SK-N-SH (cell line): Measurements from ENCODE around the gene POSTN. TPM values are rescaled to one million over a fixed set of nuclear protein-coding genes. Genes with fewer than 3 reads are reported as not detected.

Source experiments
- CTCF ChIA-PET: fragments of 300-600, 350-600 bp; formaldehyde crosslinking; extraction: SDS; loops from one replicate; lab custom pipeline; 2021; lab: Yijun Ruan, JAX
- POLR2A ChIA-PET: fragments of 350-600 bp; sonication (Branson Sonifier 250); formaldehyde crosslinking; extraction: SDS; loops from one replicate; lab custom pipeline; 2020; ENCODE audit warnings: antibody characterized with exemption, inconsistent platforms; lab: Yijun Ruan, JAX
- DNase-seq: peaks from one replicate; pipeline ENCODE4 v3.0.0; 2012
- H2AFZ ChIP-seq: fragments of 200-600 bp; sonication (generic); 2 replicates; pipeline ENCODE4 v1.8.1; 2016; ENCODE audit warnings: antibody characterized with exemption, mild to moderate bottlenecking, low read depth
- H3F3A ChIP-seq: fragments of 200-600 bp; sonication (generic); replicated peaks from 2 replicates; pipeline ENCODE3; 2016; ENCODE audit warnings: antibody characterized with exemption, mild to moderate bottlenecking; ENCODE audit not compliant: insufficient read depth
- H3K27ac ChIP-seq, 2 experiments: fragments of 200-500 bp in 1 of 2; fragments of 200-600 bp in 1 of 2; sonication (Bioruptor generic) in 1 of 2; sonication (generic), shearing (Covaris generic) in 1 of 2; 2 replicates each; pipeline versions ENCODE4 v1.5.1 to v1.6.1; 2014 to 2016; ENCODE audit warnings: low read depth in 2 of 2, inconsistent platforms in 1 of 2, low read length in 1 of 2, mild to moderate bottlenecking in 1 of 2, mixed read lengths in 1 of 2
- H3K27me3 ChIP-seq: fragments of 200-600 bp; sonication (generic), shearing (Covaris generic); 2 replicates; pipeline ENCODE4 v1.6.1; 2016; ENCODE audit warnings: mixed run types; ENCODE audit not compliant: insufficient read depth
- H3K36me3 ChIP-seq, 2 experiments: fragments of 200-500 bp in 1 of 2; fragments of 200-600 bp in 1 of 2; sonication (Bioruptor generic) in 1 of 2; sonication (generic) in 1 of 2; replicated peaks in 1 of 2; 2 replicates each; pipeline versions ENCODE3 to v1.5.1; 2014 to 2016; ENCODE audit warnings: low read length in 1 of 2, mild to moderate bottlenecking in 1 of 2; ENCODE audit not compliant: insufficient read depth in 2 of 2, control insufficient read depth in 1 of 2
- H3K4me1 ChIP-seq, 2 experiments: fragments of 200-500 bp in 1 of 2; fragments of 200-600 bp in 1 of 2; sonication (Bioruptor generic) in 1 of 2; sonication (generic), shearing (Covaris generic) in 1 of 2; 2 replicates each; pipeline versions ENCODE4 v1.5.1 to v1.6.1; 2014 to 2016; ENCODE audit warnings: low read depth in 1 of 2, low read length in 1 of 2, mixed run types in 1 of 2; ENCODE audit not compliant: insufficient read depth in 2 of 2, control insufficient read depth in 1 of 2
- H3K4me2 ChIP-seq: fragments of 200-600 bp; sonication (generic), shearing (Covaris generic); 2 replicates; pipeline ENCODE4 v1.6.1; 2017; ENCODE audit warnings: mixed run types
- H3K4me3 ChIP-seq, 2 experiments: fragments of 200-500 bp in 1 of 2; fragments of 200-600 bp in 1 of 2; sonication (Bioruptor generic) in 1 of 2; sonication (generic), shearing (Covaris generic) in 1 of 2; 2 replicates each; pipeline versions ENCODE4 v1.5.1 to v1.8.1; 2014 to 2016; ENCODE audit warnings: low read depth in 2 of 2, inconsistent platforms in 1 of 2, low read length in 1 of 2, mild to moderate bottlenecking in 1 of 2, mixed read lengths in 1 of 2, moderate library complexity in 1 of 2
- H3K79me2 ChIP-seq: fragments of 200-600 bp; sonication (generic); 2 replicates; pipeline ENCODE4 v1.8.1; 2017; ENCODE audit warnings: mild to moderate bottlenecking; ENCODE audit not compliant: insufficient read depth
- H3K9ac ChIP-seq: fragments of 200-600 bp; sonication (generic); 2 replicates; pipeline ENCODE4 v1.6.1; 2017; ENCODE audit warnings: mixed run types
- H3K9me2 ChIP-seq: fragments of 200-600 bp; sonication (generic); 2 replicates; pipeline ENCODE4 v1.6.1; 2017; ENCODE audit warnings: mixed run types
- H3K9me3 ChIP-seq: fragments of 200-600 bp; sonication (generic); 2 replicates; pipeline ENCODE4 v1.6.1; 2017; ENCODE audit warnings: mixed run types, mild to moderate bottlenecking, moderate library complexity
- H4K20me1 ChIP-seq: fragments of 200-600 bp; sonication (generic); 2 replicates; pipeline ENCODE4 v1.6.1; 2017; ENCODE audit warnings: mild to moderate bottlenecking, mixed run types; ENCODE audit not compliant: insufficient read depth
- CTCF ChIP-seq: fragments of 200-600 bp; sonication (generic); IDR thresholded peaks from 2 replicates; pipeline ENCODE4 v1.6.1; 2017; ENCODE audit warnings: antibody characterized with exemption, mild to moderate bottlenecking, moderate library complexity
- EP300 ChIP-seq, 2 experiments: IDR thresholded peaks; 2 replicates each; pipeline versions ENCODE4 v1.4.0 to v1.6.1; 2012; ENCODE audit warnings: borderline replicate concordance in 1 of 2, low read depth in 1 of 2, low read length in 1 of 2
- FOXJ3 ChIP-seq: sonication (generic); formaldehyde crosslinking; IDR thresholded peaks from 2 replicates; pipeline ENCODE4 v1.5.1; 2020; ENCODE audit warnings: mild to moderate bottlenecking, missing genetic modification reagents
- GATA2 ChIP-seq: sonication (generic); formaldehyde crosslinking; IDR thresholded peaks from 2 replicates; pipeline ENCODE4 v1.5.0; 2020; ENCODE audit warnings: mild to moderate bottlenecking, missing genetic modification reagents
- JUND ChIP-seq: IDR thresholded peaks from 2 replicates; pipeline ENCODE4 v1.4.0; 2012
- MAX ChIP-seq: IDR thresholded peaks from 2 replicates; pipeline ENCODE4 v1.4.0; 2012; ENCODE audit warnings: low read depth
- NFIC ChIP-seq: IDR thresholded peaks from 2 replicates; pipeline ENCODE4 v1.4.0; 2012; ENCODE audit warnings: borderline replicate concordance
- NRF1 ChIP-seq: IDR thresholded peaks from 2 replicates; pipeline ENCODE4 v1.6.1; 2012; ENCODE audit warnings: low read depth, mild to moderate bottlenecking, low read length
- RAD21 ChIP-seq: IDR thresholded peaks from 2 replicates; pipeline ENCODE4 v1.6.1; 2012; ENCODE audit warnings: mild to moderate bottlenecking, low read length
- RCOR1 ChIP-seq: fragments of 150-350 bp; IDR thresholded peaks from 2 replicates; pipeline ENCODE4 v1.6.1; 2017; ENCODE audit warnings: antibody characterized with exemption, low read length
- REST ChIP-seq: IDR thresholded peaks from 2 replicates; pipeline ENCODE4 v1.6.1; 2012; ENCODE audit warnings: mild to moderate bottlenecking, low read depth, low read length, moderate library complexity
- SIN3A ChIP-seq: IDR thresholded peaks from 2 replicates; pipeline ENCODE4 v1.6.1; 2012; ENCODE audit warnings: low read depth, mild to moderate bottlenecking, low read length, moderate library complexity, borderline replicate concordance
- SMC3 ChIP-seq: IDR thresholded peaks from 2 replicates; pipeline ENCODE4 v1.6.1; 2012; ENCODE audit warnings: low read depth, low read length, improper control_type of control experiment
- TAF1 ChIP-seq: IDR thresholded peaks from 2 replicates; pipeline ENCODE4 v1.6.1; 2012; ENCODE audit warnings: low read depth, mild to moderate bottlenecking, low read length, moderate library complexity, borderline replicate concordance
- TCF12 ChIP-seq: IDR thresholded peaks from 2 replicates; pipeline ENCODE4 v1.4.0; 2012
- TEAD4 ChIP-seq: IDR thresholded peaks from 2 replicates; pipeline ENCODE4 v1.4.0; 2012; ENCODE audit warnings: mild to moderate bottlenecking, borderline replicate concordance; ENCODE audit not compliant: insufficient read depth
- WGBS: methylation state at CpG from one replicate; pipeline ENCODE4 v1.1.6; 2017; ENCODE audit warnings: low lambda C conversion rate; 5-methylcytosine and 5-hydroxymethylcytosine counted together
- polyA plus RNA-seq, 3 experiments: library from polyadenylated mRNA; depleted of rRNA; stranded (reverse); fragments of >200 nt; gene quantifications; 2 replicates each; pipeline ENCODE4 v1.2.3, GENCODE V29; 2012
- TF ChIP-seq, protein P1 (sequence below): fragments of 150-350 bp; IDR thresholded peaks from 2 replicates; pipeline ENCODE4 v1.6.1; 2017; ENCODE audit warnings: antibody characterized with exemption, low read length, low read depth, borderline replicate concordance

POSTN gene
- polyA plus RNA-seq, 1 of the 3 experiments (the other 2 are of a cell fraction), result 577 TPM

DNA sequence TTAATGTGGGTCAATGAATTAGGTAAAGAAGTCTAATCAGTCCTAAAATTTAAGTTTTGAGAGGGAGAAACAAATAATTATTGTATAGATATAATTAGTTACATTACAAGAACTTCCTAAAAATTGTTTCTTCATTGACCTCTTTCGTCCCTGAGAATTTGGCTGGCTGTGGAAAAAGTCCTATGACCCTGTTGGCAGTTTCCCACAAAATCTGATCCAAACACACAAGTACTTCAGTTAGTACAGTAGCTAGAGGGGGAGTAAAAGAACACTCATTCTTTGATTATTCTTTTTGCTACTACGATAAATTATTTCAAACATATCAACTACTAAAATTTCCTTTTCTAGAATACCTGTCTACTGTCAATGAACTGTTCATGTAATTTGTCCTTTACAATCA lies 11.3 kb downstream of the POSTN start:
- Histone ChIP-seq H3K79me2 (peaks cover 42% of the 10 kb centered on the region), H4K20me1 (no peaks in the 10 kb centered on the region), H3K27me3 (no peaks in the 10 kb centered on the region), H2AFZ (no peak overlapping the region), H3K9me3 (no peaks in the 10 kb centered on the region), H3K4me2 (no peak overlapping the region), H3K9ac (no peak overlapping the region), H3K27ac (peak overlapping the region in 1 of 2 experiments; percentile 53; a peak in 1 of 4 replicates), H3K4me3 (no peak overlapping the region), H3K36me3 (peaks cover 52 to 92% of the 10 kb centered on the region in 2 experiments), H3F3A (peaks cover 64% of the 10 kb centered on the region), H3K9me2 (no peaks in the 10 kb centered on the region), H3K4me1 (no peaks in the 10 kb centered on the region)
- DNase-seq, result no peak
- TF ChIP-seq FOXJ3 (CRISPR knock-in tag) (no peak), JUND (no peak), RAD21 (no peak), EP300 (IDR thresholded peaks at IDR 0.05; ENCODE audit: borderline replicate concordance in 1 of 2, low read depth in 1 of 2, low read length in 1 of 2) (no peak), SIN3A (no peak), SMC3 (no peak), TAF1 (no peak), NFIC (no peak), RCOR1 (no peak), CTCF (no peak), TCF12 (no peak), MAX (no peak), GATA2 (CRISPR knock-in tag) (no peak), TEAD4 (no peak), REST (no peak), NRF1 (no peak)
- TF ChIP-seq, protein P1, sequence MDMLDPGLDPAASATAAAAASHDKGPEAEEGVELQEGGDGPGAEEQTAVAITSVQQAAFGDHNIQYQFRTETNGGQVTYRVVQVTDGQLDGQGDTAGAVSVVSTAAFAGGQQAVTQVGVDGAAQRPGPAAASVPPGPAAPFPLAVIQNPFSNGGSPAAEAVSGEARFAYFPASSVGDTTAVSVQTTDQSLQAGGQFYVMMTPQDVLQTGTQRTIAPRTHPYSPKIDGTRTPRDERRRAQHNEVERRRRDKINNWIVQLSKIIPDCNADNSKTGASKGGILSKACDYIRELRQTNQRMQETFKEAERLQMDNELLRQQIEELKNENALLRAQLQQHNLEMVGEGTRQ, result no peak
- ChIA-PET CTCF (no interaction called here), POLR2A (no interaction called here)
- 40% methylated on average over 2 of the region's 2 CpGs for WGBS
